IMR-90 (cell line): ENCODE data around the gene FAM180A.

Experiments used
- BHLHE40 ChIP-seq: fragments of 150-350 bp; IDR thresholded peaks from 2 replicates; pipeline ENCODE4 v1.6.1; 2016; ENCODE audit warnings: mild to moderate bottlenecking, low read depth, low read length
- CEBPB ChIP-seq: IDR thresholded peaks from 2 replicates; pipeline ENCODE4 v1.6.1; 2012; ENCODE audit warnings: low read depth, low read length, improper control_type of control experiment
- CHD1 ChIP-seq: IDR thresholded peaks from 2 replicates; pipeline ENCODE4 v1.6.1; 2012; ENCODE audit warnings: low read depth, low read length, improper control_type of control experiment
- MAFK ChIP-seq: IDR thresholded peaks from 2 replicates; pipeline ENCODE4 v1.6.1; 2012; ENCODE audit warnings: low read depth, low read length, improper control_type of control experiment
- MXI1 ChIP-seq: IDR thresholded peaks from 2 replicates; pipeline ENCODE4 v1.6.1; 2012; ENCODE audit warnings: low read depth, mild to moderate bottlenecking, low read length, moderate library complexity, borderline replicate concordance
- NFE2L2 ChIP-seq: fragments of 150-350 bp; IDR thresholded peaks from 2 replicates; pipeline ENCODE4 v1.6.1; 2016; ENCODE audit warnings: low read depth, mild to moderate bottlenecking, low read length
- POLR2A ChIP-seq: IDR thresholded peaks from 2 replicates; pipeline ENCODE4 v1.6.1; 2012; ENCODE audit warnings: mild to moderate bottlenecking, low read depth, low read length
- RCOR1 ChIP-seq: IDR thresholded peaks from 2 replicates; pipeline ENCODE4 v1.6.1; 2012; ENCODE audit warnings: mild to moderate bottlenecking, low read length, improper control_type of control experiment; ENCODE audit not compliant: insufficient replicate concordance
- RFX5 ChIP-seq: IDR thresholded peaks from 2 replicates; pipeline ENCODE4 v1.8.0; 2012; ENCODE audit warnings: low read depth, mild to moderate bottlenecking, low read length, moderate library complexity
- SMC3 ChIP-seq: fragments of 150-350 bp; IDR thresholded peaks from 2 replicates; pipeline ENCODE4 v1.6.1; 2016; ENCODE audit warnings: low read depth, mild to moderate bottlenecking, antibody characterized with exemption, low read length, moderate library complexity
- TF ChIP-seq, protein P1 (sequence below): conservative IDR thresholded peaks from 2 replicates; pipeline ENCODE4 v1.5.1; 2012; ENCODE audit warnings: mild to moderate bottlenecking, low read depth, low read length, improper control_type of control experiment
- TF ChIP-seq, protein P2 (sequence below): fragments of 150-350 bp; IDR thresholded peaks from 2 replicates; pipeline ENCODE4 v1.6.1; 2016; ENCODE audit warnings: low read depth, mild to moderate bottlenecking, low read length, moderate library complexity, borderline replicate concordance
- TF ChIP-seq, protein P3 (sequence below): fragments of 150-350 bp; IDR thresholded peaks from 2 replicates; pipeline ENCODE4 v1.6.1; 2017; ENCODE audit warnings: mild to moderate bottlenecking, antibody characterized with exemption, low read length, low read depth

DNA sequence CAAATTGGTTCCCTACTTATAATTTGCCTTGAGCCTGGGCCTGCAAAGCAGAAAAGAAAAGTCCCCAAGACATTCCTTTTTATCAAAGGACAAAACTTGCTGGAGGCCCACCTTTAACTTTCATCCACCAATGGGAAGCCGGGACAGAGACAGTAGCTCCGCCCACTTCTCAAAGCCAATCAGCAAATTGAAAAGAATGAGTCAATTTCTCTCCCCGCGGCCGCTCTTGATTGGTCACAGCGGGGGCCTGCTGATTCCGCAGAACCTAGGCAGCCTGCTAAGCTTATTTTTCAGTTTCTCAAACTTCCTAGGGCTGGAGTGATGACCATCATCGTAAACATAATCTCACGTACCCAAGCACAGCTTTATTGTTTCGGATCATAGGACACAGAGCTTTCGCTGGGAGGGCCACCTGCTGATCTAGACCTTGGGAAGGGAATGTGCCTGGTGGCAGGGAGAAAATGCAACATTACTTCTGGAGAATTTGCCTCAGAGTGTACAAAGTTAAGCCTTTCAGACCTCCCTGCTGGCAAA, 20.4 kb downstream of the FAM180A start, which contains the start of gene SLC13A4:
- TF ChIP-seq RCOR1 (no peak), MAFK (no peak), BHLHE40 (no peak), POLR2A (no peak), NFE2L2 (no peak), RFX5 (no peak), SMC3 (no peak), CEBPB (no peak), CHD1 (no peak), MXI1 (no peak)
- TF ChIP-seq, protein P1, sequence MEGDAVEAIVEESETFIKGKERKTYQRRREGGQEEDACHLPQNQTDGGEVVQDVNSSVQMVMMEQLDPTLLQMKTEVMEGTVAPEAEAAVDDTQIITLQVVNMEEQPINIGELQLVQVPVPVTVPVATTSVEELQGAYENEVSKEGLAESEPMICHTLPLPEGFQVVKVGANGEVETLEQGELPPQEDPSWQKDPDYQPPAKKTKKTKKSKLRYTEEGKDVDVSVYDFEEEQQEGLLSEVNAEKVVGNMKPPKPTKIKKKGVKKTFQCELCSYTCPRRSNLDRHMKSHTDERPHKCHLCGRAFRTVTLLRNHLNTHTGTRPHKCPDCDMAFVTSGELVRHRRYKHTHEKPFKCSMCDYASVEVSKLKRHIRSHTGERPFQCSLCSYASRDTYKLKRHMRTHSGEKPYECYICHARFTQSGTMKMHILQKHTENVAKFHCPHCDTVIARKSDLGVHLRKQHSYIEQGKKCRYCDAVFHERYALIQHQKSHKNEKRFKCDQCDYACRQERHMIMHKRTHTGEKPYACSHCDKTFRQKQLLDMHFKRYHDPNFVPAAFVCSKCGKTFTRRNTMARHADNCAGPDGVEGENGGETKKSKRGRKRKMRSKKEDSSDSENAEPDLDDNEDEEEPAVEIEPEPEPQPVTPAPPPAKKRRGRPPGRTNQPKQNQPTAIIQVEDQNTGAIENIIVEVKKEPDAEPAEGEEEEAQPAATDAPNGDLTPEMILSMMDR, result no peak
- TF ChIP-seq, protein P2, sequence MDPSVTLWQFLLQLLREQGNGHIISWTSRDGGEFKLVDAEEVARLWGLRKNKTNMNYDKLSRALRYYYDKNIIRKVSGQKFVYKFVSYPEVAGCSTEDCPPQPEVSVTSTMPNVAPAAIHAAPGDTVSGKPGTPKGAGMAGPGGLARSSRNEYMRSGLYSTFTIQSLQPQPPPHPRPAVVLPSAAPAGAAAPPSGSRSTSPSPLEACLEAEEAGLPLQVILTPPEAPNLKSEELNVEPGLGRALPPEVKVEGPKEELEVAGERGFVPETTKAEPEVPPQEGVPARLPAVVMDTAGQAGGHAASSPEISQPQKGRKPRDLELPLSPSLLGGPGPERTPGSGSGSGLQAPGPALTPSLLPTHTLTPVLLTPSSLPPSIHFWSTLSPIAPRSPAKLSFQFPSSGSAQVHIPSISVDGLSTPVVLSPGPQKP, result no peak
- TF ChIP-seq, protein P3, sequence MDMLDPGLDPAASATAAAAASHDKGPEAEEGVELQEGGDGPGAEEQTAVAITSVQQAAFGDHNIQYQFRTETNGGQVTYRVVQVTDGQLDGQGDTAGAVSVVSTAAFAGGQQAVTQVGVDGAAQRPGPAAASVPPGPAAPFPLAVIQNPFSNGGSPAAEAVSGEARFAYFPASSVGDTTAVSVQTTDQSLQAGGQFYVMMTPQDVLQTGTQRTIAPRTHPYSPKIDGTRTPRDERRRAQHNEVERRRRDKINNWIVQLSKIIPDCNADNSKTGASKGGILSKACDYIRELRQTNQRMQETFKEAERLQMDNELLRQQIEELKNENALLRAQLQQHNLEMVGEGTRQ, result no peak
